Measurements from ENCODE around the gene MORN1.

DNA sequence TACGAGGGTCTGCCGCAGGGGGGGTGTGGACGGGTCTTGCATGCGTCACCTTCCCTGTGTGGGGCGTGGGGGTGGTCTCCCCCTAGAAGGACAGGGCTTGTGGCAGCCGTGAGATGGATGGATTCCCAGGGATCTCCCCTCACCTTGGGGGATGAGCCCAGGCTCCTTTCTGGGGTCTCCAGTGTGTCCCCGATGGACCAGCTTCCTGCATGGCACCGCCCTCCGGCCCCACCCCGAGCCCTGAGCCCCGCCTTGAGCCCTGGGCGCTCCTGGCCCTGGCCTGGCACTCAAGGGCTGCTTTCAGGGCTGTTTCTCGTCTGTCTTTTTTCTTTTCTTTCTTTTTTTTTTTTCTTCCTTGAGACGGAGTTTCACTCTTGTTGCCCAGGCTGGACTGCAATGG is 103.7 kb downstream of the MORN1 start:
- no peak for TF ChIP-seq EZH2phosphoT487 (IDR thresholded peaks at IDR 0.05; ENCODE audit: low read depth)
- TF ChIP-seq, protein P1, sequence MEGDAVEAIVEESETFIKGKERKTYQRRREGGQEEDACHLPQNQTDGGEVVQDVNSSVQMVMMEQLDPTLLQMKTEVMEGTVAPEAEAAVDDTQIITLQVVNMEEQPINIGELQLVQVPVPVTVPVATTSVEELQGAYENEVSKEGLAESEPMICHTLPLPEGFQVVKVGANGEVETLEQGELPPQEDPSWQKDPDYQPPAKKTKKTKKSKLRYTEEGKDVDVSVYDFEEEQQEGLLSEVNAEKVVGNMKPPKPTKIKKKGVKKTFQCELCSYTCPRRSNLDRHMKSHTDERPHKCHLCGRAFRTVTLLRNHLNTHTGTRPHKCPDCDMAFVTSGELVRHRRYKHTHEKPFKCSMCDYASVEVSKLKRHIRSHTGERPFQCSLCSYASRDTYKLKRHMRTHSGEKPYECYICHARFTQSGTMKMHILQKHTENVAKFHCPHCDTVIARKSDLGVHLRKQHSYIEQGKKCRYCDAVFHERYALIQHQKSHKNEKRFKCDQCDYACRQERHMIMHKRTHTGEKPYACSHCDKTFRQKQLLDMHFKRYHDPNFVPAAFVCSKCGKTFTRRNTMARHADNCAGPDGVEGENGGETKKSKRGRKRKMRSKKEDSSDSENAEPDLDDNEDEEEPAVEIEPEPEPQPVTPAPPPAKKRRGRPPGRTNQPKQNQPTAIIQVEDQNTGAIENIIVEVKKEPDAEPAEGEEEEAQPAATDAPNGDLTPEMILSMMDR (IDR thresholded peaks at IDR 0.05; ENCODE audit: low read depth, low read length): no peak

Measured in OCI-LY3 (cell line).